ENCODE data around the gene H1-8.

DNA sequence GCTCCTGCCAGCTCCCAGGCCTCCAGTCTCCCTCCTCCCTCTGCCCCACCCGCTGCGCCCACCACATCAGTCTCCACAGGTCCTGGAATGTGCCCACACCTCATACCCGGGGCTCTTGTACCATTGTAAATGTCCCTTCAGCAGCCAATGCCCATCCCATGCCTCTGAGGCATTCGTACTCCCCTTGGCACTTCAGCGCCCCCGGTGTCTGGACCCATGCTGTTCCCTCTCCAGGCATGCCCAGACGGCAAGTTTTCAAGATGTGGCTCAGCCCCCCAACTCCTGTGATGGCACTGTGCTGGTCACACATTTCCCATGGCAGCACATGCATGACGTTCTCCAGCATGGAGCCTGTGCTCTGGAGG is 50.2 kb downstream of the H1-8 start:
- TF ChIP-seq EP300 (IDR thresholded peaks at IDR 0.05) (no peak), POLR2A (IDR thresholded peaks at IDR 0.05) (no peak), POLR2AphosphoS5 (IDR thresholded peaks at IDR 0.05) (no peak)
- TF ChIP-seq, protein P1, sequence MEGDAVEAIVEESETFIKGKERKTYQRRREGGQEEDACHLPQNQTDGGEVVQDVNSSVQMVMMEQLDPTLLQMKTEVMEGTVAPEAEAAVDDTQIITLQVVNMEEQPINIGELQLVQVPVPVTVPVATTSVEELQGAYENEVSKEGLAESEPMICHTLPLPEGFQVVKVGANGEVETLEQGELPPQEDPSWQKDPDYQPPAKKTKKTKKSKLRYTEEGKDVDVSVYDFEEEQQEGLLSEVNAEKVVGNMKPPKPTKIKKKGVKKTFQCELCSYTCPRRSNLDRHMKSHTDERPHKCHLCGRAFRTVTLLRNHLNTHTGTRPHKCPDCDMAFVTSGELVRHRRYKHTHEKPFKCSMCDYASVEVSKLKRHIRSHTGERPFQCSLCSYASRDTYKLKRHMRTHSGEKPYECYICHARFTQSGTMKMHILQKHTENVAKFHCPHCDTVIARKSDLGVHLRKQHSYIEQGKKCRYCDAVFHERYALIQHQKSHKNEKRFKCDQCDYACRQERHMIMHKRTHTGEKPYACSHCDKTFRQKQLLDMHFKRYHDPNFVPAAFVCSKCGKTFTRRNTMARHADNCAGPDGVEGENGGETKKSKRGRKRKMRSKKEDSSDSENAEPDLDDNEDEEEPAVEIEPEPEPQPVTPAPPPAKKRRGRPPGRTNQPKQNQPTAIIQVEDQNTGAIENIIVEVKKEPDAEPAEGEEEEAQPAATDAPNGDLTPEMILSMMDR (IDR thresholded peaks at IDR 0.05) = no peak
